CD4-positive, alpha-beta T cell treated with Interleukin-15 for 1 hour (primary cell): ENCODE measurements around the gene TTYH2.
"Not testable (repeated sequence)": the region's sequence is repeated elsewhere in the genome, so short reads cannot be mapped to it uniquely, and the experiment has no call there.

Experiments
- DNase-seq: peaks from one replicate; pipeline ENCODE4 v3.0.0-alpha.2; 2020

Gene TTYH2

GRCh38 chr17:74240618-74241205, 27.3 kb downstream of the TTYH2 start:
- DNase-seq, result no peak

- no peak for DNase-seq
Measured at GRCh38 chr17:74241431-74241830, 28.1 kb downstream of the TTYH2 start.

- no peak for DNase-seq
Measured at GRCh38 chr17:74241847-74242246, 28.5 kb downstream of the TTYH2 start.

DNA sequence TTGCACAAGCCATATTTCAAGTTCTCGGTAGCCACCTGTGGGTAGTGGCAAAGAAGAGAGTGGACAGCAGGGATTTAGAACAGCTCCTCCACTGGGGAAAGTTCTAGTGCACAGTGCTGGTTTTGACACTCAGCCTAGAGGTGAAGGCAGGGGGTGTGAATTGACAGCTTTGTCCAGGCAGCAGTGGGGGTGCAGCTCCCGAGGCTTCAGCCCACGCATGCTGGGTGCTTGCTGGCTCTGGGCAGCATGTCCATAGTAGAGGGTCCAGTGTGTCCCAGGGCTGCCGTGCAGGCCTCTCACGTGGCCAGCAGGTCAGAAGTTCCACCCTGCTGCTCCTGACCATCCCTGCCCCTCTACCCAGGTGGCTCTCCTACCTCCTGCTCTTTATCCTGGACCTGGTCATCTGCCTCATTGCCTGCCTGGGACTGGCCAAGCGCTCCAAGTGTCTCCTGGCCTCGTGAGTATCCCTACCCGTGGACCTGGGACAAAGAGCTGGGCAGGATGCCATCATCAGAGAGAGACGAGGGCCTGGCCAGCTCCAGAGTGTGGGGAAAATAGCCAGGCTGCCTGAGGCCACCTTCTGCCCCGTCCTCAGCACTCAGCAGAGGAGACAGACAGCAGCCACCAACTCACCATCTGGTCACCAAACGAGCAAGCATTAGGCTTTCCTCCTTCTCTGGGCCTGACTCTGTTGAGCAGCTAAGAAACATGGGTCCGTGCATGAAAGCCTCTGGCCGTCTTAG, 29.8 kb downstream of the TTYH2 start:
- DNase-seq, result no peak

- no peak for DNase-seq
Measured at GRCh38 chr17:74244128-74244527, 30.8 kb downstream of the TTYH2 start.

- DNase-seq, result no peak
Measured at GRCh38 chr17:74244548-74244947, 31.2 kb downstream of the TTYH2 start.

GRCh38 chr17:74245145-74245831, 31.9 kb downstream of the TTYH2 start:
- DNase-seq, result no peak

GRCh38 chr17:74245871-74246270, 32.5 kb downstream of the TTYH2 start:
- no peak for DNase-seq

DNA sequence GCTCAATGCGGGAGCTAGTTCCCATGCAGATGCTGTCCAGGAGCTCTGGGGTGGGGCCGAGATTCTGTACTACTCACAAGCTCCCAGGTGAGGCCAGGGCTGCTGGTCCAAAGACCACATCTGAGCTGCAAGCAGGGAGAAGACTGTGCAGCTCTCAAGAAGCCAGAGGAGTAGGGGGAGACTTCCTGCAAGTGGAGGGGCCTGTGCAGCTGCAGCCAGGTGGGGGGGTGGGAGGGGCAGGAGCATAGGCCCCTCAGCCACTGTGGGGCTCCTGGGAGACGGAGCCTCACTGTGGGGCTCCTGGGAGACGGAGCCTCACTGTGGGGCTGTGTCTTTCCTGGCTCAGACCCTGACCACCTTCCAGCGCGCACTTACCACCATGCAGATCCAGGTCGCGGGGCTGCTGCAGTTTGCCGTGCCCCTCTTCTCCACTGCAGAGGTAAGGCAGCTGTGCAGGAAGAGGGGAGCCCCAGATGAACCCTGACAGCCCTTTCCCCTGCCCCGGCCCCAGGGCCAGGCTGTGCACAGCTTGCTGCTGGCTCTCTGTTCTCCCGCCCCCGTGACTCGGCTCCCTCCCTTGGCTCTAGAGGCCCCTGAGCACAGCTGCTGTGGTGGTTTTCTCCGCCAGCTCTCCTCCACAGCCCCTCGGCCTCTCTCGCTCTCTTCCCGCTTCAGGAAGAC, 36.4 kb downstream of the TTYH2 start:
- DNase-seq, result no peak

- DNase-seq, result no peak
Measured at GRCh38 chr17:74250324-74250995, 37.1 kb downstream of the TTYH2 start.

- DNase-seq, result no peak
Measured at GRCh38 chr17:74251051-74251450, 37.7 kb downstream of the TTYH2 start.

DNA sequence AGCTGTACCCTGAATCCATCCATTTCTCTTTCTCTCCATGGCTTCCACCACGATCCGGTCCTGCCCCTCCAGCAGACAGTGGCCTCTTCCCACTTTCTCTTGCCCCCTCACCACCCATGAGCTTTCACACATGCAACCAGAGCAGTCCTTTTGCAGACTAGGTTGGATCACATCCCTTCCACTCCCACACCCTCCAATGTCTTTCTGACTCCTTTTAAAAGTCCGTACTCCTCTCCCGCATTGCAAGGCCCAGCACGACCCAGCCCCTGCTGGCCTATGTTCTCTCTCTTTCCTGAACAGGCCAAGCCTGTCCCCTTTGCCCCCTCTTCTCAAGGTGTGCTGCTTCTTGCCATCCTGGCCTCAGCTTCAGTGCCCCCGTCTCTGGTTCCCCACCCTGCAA, 38.2 kb downstream of the TTYH2 start:
- no peak for DNase-seq

DNA sequence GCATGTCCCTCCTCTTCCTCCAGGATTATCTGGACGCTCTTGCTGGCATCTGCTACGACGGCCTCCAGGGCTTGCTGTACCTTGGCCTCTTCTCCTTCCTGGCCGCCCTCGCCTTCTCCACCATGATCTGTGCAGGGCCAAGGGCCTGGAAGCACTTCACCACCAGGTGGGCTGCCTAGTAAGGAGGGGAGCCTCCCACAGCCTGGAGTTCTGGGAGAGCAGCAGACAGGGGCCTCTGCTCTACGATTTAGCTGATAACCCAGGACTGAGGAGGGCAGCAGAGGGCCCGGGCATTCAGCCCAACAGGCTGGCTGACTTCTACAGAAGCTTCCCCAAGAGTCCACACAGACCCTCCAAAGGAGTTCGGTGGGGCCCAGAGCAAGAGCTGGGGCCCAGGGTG, 38.8 kb downstream of the TTYH2 start:
- no peak for DNase-seq

DNA sequence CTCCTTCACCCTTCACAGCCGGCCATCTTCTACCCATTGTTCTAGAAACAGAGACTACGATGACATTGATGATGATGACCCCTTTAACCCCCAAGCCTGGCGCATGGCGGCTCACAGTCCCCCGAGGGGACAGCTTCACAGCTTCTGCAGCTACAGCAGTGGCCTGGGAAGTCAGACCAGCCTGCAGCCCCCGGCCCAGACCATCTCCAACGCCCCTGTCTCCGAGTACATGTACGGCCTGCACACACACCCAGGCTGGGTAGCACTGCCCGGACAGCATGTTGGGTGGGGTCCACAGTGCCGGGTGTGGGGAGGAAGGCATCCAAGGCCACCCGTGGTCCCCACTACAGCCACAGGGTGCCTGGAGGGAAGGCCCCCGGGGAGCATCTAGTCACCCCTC, 39.7 kb downstream of the TTYH2 start:
- DNase-seq, result no peak

DNA sequence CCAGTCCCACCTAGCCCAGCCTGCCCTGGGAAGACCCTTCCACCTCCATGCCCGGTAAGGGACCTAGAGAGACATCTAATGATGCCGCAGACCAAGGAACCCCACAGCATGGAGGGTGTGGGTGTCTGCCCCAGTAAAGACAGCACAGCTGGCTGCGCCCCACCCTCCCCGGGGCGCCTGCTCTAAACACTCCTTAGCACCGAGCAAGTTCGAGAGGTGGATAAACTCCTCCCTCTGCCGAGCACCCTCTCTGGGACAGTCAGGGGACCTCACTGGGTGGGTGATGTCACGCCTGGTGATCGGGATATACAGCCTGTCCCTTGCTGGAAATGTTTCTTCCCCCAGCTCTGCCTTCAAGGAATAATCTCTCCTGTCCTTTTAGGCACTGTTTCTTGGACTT, 43.9 kb downstream of the TTYH2 start:
- DNase-seq, result no peak

DNA sequence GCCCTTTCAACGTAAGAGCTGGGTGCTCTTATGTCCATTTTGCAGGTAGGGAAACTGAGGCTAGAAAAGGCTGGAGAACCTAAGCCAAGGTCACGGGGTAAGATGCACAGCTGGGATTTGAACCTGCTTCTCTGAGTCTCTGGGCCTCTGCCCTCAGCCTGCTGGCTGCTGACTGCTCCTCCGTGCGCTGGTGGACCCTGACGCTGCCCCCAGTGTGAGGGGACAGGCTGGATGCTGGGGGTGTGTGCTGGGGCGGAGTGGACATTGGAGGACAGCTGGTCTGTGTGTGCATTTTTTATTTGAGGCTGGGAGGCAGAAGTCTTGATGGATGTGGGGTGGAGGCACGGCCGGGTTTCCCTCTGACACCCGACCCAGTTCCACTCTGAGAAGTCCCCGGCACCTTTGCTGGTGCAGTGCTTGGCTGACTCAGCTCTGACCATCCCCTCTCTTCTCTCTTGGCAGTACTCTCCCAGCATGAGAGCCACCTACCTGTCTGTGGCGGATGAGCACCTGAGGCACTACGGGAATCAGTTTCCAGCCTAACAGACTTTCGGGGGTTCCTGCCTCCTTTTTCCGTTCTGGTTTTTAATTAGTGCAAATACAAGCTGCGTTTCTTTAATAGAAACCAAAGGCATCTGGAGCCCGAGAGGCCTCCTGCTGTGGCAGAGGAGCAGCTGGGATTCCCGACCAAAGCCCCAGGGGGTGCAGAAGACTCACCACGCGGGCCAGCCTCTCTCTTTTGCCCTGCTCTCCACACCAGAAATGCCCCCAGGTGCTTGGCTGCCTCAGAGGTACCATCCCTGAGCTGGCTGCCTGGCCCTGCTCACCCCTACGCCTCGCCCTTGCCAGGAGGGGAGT, 46.5 kb downstream of the TTYH2 start:
- DNase-seq, result no peak

DNA sequence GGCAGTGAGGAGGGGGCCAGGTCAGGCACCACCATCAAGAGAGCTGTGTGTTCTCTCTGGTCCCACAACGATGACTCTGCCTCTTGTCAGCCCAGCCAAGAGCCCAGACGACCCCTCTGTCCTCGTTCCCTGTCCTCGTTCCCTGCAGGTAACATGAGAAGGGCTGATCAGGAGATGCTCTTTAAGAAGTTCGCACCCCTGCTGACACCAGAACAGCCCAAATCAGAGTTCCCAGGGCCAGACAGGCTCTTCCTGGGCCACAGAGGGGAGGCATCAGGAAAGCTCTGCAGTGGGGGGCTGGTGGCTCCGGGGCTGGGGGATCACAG, 47.1 kb downstream of the TTYH2 start:
- DNase-seq, result no peak

DNA sequence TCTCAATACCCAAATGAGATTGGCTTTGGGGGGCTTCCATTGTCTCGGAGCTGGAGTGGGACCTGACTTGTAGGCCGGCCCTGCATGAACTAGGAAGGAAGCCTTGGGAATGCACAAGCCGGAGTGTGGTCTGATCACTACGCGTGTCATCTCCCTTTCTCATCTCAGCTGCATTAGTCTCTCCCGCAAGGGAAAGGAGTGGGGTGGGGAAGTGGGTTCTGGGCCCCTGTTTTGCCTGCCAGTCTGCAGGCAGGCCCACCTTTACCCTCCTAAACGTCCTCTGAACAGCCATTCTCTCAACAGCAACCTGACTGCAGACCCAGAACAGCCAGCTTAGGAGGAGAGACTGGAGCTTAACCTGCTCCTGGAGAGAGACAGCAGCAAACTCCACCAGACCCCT, 49.2 kb downstream of the TTYH2 start:
- no peak for DNase-seq

DNA sequence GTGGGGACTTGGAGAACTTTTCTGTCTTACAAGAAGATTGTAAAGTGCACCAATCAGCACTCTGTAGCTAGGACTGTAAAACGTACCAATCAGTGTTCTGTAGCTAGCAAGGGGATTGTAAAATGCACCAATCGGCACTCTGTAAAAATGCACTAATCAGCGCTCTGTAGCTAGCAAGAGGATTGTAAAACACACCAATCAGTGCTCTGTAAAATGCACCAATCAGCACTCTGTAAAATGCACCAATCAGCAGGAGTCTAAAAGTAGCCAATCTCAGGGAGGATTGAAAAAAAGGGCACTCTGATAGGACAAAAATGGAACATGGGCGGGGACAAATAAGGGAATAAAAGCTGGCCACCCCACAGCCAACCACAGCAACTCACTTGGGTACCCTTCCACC, 53.7 kb downstream of the TTYH2 start:
- DNase-seq, result not testable (repeated sequence)

DNA sequence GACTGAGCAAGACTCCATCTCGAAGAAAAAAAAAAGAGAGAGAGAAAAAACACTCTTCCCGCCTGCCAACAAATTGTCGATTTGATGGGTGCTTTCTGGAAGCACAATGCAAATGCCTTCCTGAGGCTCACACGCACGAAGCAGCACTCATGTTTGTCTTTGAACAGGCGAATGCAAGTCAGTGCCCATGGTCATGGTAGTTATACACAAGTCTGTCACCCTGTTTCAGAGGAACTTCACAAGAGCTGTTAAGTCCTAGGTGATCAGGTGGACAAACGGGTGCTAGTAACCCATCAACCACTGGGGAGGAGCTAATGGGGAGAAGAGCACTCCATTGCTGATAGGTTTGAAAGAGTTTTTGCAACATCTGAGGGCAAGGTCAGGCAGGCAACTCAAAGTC, 54.2 kb downstream of the TTYH2 start:
- no peak for DNase-seq

DNA sequence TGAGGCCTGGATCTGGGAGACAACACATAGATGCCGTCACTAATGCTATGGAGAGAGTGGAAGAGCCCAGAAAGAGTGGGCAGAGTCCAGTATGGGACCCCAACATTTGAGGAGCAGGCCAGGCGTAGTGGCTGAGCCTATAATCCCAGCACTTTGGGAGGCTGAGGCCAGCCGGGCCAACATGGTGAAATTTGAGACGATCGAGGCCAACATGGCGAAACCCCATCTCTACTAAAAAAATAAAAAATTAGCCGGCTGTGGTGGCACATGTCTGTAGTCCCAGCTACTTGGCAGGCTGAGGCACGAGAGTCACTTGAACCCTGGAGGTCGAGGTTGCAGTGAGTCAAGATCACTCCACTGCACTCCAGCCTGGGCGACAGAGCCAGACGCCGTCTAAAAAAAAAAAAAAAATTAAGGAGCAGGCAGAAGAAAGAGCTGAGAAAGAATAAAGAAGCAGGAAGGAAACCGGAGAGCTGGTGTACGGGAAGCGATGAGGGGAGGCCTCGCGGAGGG, 54.7 kb downstream of the TTYH2 start:
- DNase-seq, result no peak

DNA sequence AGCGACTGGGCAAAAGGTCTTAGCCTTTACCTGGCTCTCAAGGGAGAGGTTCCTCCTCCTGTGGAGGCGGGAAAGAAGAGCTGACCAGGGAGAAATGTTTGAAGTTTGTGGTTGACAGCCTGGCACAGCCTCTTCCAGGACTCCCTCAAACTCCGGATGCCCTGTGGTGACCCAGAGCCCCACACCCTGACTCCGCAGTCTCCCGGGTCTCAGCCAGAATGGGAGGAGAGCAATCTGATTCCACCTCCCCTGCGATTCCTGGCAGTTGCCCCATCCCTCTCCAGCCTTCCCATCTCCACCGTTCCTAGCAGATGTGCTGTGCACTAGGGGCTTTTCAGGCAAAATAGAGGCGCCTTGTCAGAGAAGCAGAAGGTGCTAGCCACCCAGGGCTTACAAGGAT, 55.2 kb downstream of the TTYH2 start:
- DNase-seq, result no peak
